MM.1S (cell line): Measurements from ENCODE around the gene MS4A4E.
"Not testable (repeated sequence)": the region's sequence is repeated elsewhere in the genome, so short reads cannot be mapped to it uniquely, and the experiment has no call there.

Experiments
- DNase-seq: peaks from one replicate; pipeline ENCODE4 v3.0.0-alpha.2; 2015
- H2AFZ ChIP-seq: fragments of 300-600 bp; sonication (generic); 2 replicates; pipeline ENCODE4 v1.6.0; 2016; ENCODE audit warnings: antibody characterized with exemption, low read length
- H3F3A ChIP-seq: fragments of 300-600 bp; sonication (generic); 2 replicates; pipeline ENCODE4 v1.6.1; 2016; ENCODE audit warnings: mild to moderate bottlenecking, antibody characterized with exemption, low read length, moderate library complexity, mixed read lengths; ENCODE audit not compliant: insufficient read depth
- H3K27ac ChIP-seq: fragments of 300-600 bp; sonication (generic); 2 replicates; pipeline ENCODE4 v1.5.1; 2016; ENCODE audit warnings: mild to moderate bottlenecking, low read length
- H3K27me3 ChIP-seq: fragments of 300-600 bp; sonication (generic); replicated peaks from 2 replicates; pipeline ENCODE4 v1.6.0; 2016; ENCODE audit warnings: low read length; ENCODE audit not compliant: insufficient read depth
- H3K36me3 ChIP-seq: fragments of 300-600 bp; sonication (generic); replicated peaks from 2 replicates; pipeline ENCODE4 v1.6.1; 2016; ENCODE audit warnings: mild to moderate bottlenecking, low read length, mixed read lengths; ENCODE audit not compliant: insufficient read depth
- H3K4me1 ChIP-seq: fragments of 300-600 bp; sonication (generic); 2 replicates; pipeline ENCODE4 v1.6.1; 2016; ENCODE audit warnings: low read length, mixed read lengths
- H3K4me2 ChIP-seq: fragments of 300-600 bp; sonication (generic); 2 replicates; pipeline ENCODE4 v1.6.0; 2016; ENCODE audit warnings: low read depth, low read length
- H3K4me3 ChIP-seq: fragments of 300-600 bp; sonication (generic); 2 replicates; pipeline ENCODE4 v1.5.1; 2016; ENCODE audit warnings: low read length, mixed read lengths
- H3K79me2 ChIP-seq: fragments of 300-600 bp; sonication (generic); 2 replicates; pipeline ENCODE4 v1.6.1; 2016; ENCODE audit warnings: mixed run types, low read length, mixed read lengths
- H3K9ac ChIP-seq: fragments of 300-600 bp; sonication (generic); 2 replicates; pipeline ENCODE4 v1.6.1; 2016; ENCODE audit warnings: low read length, mixed read lengths
- H3K9me2 ChIP-seq: fragments of 300-600 bp; sonication (generic); replicated peaks from 2 replicates; pipeline ENCODE4 v1.6.1; 2016; ENCODE audit warnings: mild to moderate bottlenecking, low read length, mixed read lengths; ENCODE audit not compliant: insufficient read depth
- H3K9me3 ChIP-seq: fragments of 300-600 bp; sonication (generic); replicated peaks from 2 replicates; pipeline ENCODE4 v1.6.1; 2016; ENCODE audit warnings: mild to moderate bottlenecking, low read length, mixed read lengths; ENCODE audit not compliant: insufficient read depth
- H4K20me1 ChIP-seq: fragments of 300-600 bp; sonication (generic); 2 replicates; pipeline ENCODE4 v1.6.1; 2016; ENCODE audit warnings: mild to moderate bottlenecking, low read length, moderate library complexity, mixed read lengths; ENCODE audit not compliant: insufficient read depth
- EZH2 ChIP-seq: fragments of 300-600 bp; sonication (generic); optimal IDR thresholded peaks from 2 replicates; pipeline ENCODE3; 2017; ENCODE audit warnings: low read depth, mild to moderate bottlenecking, antibody characterized with exemption, low read length, mixed read lengths
- EZH2phosphoT487 ChIP-seq: fragments of 300-600 bp; sonication (generic); IDR thresholded peaks from 2 replicates; pipeline ENCODE4 v1.6.1; 2018; ENCODE audit warnings: antibody characterized with exemption, low read length
- TF ChIP-seq, protein P1 (sequence below): fragments of 300-600 bp; sonication (generic); IDR thresholded peaks from 2 replicates; pipeline ENCODE4 v1.5.1; 2016; ENCODE audit warnings: antibody characterized with exemption, low read length, mixed read lengths

The MS4A4E gene

DNA sequence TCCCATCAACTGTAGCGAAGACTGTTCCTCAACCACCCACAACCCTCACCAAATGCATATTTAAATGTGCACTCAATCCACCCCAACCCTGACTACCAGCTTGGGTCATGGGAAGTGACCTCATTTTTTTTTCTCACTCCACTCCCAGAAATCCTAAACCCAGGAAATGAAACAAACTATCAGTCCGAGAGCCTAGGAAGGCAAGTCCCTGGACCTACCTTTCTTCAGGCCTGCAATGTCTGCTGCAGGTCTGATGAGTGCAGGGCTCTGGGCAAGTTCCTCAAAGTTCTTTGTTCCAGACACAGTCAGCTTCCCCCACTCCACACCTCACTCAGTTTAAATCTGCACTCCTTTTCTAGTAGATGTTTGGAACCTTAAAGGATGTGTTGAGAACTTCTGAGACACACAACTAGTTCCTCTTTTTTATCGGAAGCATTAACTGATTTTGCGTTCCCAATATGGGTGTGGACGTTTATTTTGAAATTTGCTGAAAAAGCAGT lies at the start of gene MS4A4E:
TSS of gene MS4A4E (minus strand) at position 398 of the 500 bp plus-strand sequence. CDS start 13,082 bp downstream, outside the sequence.
- TF ChIP-seq EZH2, result no peak
- no peak for TF ChIP-seq EZH2phosphoT487
- TF ChIP-seq, protein P1, sequence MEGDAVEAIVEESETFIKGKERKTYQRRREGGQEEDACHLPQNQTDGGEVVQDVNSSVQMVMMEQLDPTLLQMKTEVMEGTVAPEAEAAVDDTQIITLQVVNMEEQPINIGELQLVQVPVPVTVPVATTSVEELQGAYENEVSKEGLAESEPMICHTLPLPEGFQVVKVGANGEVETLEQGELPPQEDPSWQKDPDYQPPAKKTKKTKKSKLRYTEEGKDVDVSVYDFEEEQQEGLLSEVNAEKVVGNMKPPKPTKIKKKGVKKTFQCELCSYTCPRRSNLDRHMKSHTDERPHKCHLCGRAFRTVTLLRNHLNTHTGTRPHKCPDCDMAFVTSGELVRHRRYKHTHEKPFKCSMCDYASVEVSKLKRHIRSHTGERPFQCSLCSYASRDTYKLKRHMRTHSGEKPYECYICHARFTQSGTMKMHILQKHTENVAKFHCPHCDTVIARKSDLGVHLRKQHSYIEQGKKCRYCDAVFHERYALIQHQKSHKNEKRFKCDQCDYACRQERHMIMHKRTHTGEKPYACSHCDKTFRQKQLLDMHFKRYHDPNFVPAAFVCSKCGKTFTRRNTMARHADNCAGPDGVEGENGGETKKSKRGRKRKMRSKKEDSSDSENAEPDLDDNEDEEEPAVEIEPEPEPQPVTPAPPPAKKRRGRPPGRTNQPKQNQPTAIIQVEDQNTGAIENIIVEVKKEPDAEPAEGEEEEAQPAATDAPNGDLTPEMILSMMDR, result no peak
- Histone ChIP-seq H3K36me3 (no peaks in the 10 kb centered on the region), H3K9ac (no peak within 1 kb of the TSS), H3K9me2 (no peaks in the 10 kb centered on the region), H4K20me1 (no peaks in the 10 kb centered on the region), H3K4me2 (no peak within 1 kb of the TSS), H3K27ac (no peak within 1 kb of the TSS), H3K79me2 (no peaks in the 10 kb centered on the region), H2AFZ (no peak within 1 kb of the TSS), H3K4me3 (no peak within 1 kb of the TSS), H3K27me3 (no peaks in the 10 kb centered on the region), H3K4me1 (no peaks in the 10 kb centered on the region), H3K9me3 (no peaks in the 10 kb centered on the region), H3F3A (no peaks in the 10 kb centered on the region)
- no peak for DNase-seq

DNA sequence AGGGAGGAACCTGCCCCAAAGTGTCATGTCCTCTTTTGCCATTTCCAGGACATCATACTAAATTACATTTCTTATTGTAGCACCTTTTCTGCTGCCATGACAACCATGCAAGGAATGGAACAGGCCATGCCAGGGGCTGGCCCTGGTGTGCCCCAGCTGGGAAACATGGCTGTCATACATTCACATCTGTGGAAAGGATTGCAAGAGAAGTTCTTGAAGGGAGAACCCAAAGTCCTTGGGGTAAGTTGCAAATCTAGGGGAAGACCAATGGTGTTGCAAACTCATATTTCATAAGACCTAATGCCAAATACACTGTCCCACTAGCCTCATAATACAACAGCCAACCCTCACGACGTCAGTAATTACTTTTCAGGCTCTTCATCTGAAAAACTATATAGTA lies 49.2 kb upstream of the MS4A4E start:
- no peaks in the 10 kb centered on the region for H3K27me3 ChIP-seq
- no peak overlapping the region for H3K27ac ChIP-seq
- no peak for TF ChIP-seq EZH2
- TF ChIP-seq EZH2phosphoT487, result no peak
- TF ChIP-seq, protein P1, result no peak
- H3F3A ChIP-seq, result no peaks in the 10 kb centered on the region
- H3K79me2 ChIP-seq, result no peaks in the 10 kb centered on the region
- H3K4me3 ChIP-seq, result no peak overlapping the region
- no peaks in the 10 kb centered on the region for H3K36me3 ChIP-seq
- no peaks in the 10 kb centered on the region for H3K4me1 ChIP-seq
- no peaks in the 10 kb centered on the region for H3K9me3 ChIP-seq
- H4K20me1 ChIP-seq, result no peaks in the 10 kb centered on the region
- no peak overlapping the region for H2AFZ ChIP-seq
- no peak overlapping the region for H3K4me2 ChIP-seq
- DNase-seq, result no peak
- no peak overlapping the region for H3K9ac ChIP-seq
- H3K9me2 ChIP-seq, result no peaks in the 10 kb centered on the region

DNA sequence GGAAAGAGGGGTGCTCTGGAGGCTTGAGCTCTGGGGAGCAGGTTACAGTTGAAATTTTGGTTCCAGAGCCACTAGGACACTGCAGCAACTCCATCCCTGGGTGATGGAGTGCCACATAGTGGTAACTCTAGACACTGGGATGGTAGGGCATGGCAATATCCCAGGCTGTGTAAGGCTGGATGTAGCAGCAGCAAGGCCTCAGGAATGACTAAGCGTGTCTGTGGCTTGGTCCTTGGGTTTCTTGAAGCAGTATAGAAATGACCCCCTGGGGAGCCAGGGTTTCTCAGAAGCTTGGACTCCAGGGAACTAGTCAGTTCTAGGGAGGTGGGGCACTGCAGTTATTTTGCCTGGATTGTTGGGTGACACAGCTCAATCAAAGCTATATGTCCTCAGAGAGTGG lies 45.6 kb upstream of the MS4A4E start:
- Histone ChIP-seq H3K4me3 (no peak overlapping the region), H3K27me3 (no peaks in the 10 kb centered on the region), H3K9me2 (no peaks in the 10 kb centered on the region), H3K27ac (no peak overlapping the region), H3K9me3 (no peaks in the 10 kb centered on the region), H3K79me2 (no peaks in the 10 kb centered on the region), H3K4me1 (no peaks in the 10 kb centered on the region), H3K36me3 (no peaks in the 10 kb centered on the region), H4K20me1 (no peaks in the 10 kb centered on the region), H3F3A (no peaks in the 10 kb centered on the region), H3K9ac (no peak overlapping the region), H3K4me2 (no peak overlapping the region), H2AFZ (no peak overlapping the region)
- TF ChIP-seq, protein P1, result no peak
- TF ChIP-seq EZH2, result no peak
- TF ChIP-seq EZH2phosphoT487, result no peak
- no peak for DNase-seq

DNA sequence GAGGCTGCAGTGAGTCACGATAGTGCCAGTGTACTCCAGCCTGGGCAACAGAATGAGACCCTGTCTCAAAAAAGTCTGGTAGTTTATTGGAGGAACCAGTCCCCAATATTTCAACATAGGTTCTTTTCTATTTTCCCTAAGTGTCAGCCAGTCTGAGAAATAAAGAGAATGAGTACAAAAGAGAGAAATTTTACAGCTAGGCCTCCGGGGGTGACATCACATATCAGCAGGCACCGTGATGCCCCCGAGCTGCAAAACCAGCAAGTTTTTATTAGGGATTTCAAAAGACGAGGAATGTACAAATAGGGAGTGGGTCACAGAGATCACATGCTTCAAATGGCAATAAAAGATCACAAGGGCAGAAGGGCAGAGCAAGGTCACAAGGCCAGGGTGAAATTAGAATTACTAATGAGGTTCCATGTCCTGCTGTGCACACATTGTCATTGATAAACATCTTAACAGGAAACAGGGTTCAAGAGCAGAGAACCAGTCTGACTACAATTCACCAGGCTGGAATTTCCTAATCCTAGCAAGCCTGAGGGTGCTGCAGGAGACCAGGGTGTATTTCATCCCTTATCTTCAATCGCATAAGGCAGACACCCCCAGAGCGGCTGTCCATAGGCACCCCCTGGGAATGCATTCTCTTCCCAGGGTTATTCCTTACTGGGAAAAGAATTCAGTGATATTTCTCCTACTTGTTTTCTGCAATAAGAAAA lies 42.6 kb upstream of the MS4A4E start:
- H2AFZ ChIP-seq, H3K9me2 ChIP-seq, H4K20me1 ChIP-seq, H3K27ac ChIP-seq, H3K36me3 ChIP-seq, H3F3A ChIP-seq, H3K4me3 ChIP-seq, H3K79me2 ChIP-seq, H3K4me2 ChIP-seq, H3K9ac ChIP-seq, H3K27me3 ChIP-seq, DNase-seq, H3K9me3 ChIP-seq, H3K4me1 ChIP-seq: not testable (repeated sequence)
